ENCODE data around the gene NPL. TPM values are rescaled to one million over a fixed set of nuclear protein-coding genes. Genes with fewer than 3 reads are reported as not detected.

NPL gene
- total RNA-seq, 4 donors from 2014 or later: 4.2 to 13.2 (median 8.0) TPM

DNA sequence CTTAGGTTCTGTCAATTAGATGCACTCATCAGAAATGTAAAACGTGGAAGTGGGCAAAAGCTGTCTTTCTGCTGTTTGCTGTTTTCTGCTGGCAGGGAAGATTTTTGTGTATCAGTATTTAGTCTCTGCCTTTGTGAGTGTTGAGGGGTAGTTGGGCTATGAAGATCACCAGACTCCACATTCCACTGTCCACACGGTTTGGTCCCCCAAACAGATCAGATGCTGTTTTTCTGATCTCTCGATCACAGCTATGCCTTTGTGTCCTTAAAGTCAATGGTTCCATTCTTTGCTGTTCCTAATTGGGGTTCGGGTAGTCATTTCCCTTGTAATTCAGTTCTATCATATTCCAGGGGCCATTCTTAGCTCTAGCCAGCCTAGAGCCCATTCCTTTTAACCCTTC, 27.0 kb upstream of the NPL start:
- no peaks in the 10 kb centered on the region for H3K9me3 ChIP-seq
- H3K4me1 ChIP-seq: peaks cover 12 to 21% of the 10 kb centered on the region in 2 donors
- H3K27me3 ChIP-seq: no peaks in the 10 kb centered on the region
- intact Hi-C loops (cut with DNase I): no loop called here
- H3K36me3 ChIP-seq: no peaks in the 10 kb centered on the region
- 88 to 93% methylated on average over 4 of the region's 4 CpGs for WGBS, 2 donors
- DNase-seq: no peak
- no peak overlapping the region for H3K4me3 ChIP-seq (replicated peaks in 1 of 3)
- TF ChIP-seq POLR2A (IDR thresholded peaks at IDR 0.05): no peak
- TF ChIP-seq, protein P1, sequence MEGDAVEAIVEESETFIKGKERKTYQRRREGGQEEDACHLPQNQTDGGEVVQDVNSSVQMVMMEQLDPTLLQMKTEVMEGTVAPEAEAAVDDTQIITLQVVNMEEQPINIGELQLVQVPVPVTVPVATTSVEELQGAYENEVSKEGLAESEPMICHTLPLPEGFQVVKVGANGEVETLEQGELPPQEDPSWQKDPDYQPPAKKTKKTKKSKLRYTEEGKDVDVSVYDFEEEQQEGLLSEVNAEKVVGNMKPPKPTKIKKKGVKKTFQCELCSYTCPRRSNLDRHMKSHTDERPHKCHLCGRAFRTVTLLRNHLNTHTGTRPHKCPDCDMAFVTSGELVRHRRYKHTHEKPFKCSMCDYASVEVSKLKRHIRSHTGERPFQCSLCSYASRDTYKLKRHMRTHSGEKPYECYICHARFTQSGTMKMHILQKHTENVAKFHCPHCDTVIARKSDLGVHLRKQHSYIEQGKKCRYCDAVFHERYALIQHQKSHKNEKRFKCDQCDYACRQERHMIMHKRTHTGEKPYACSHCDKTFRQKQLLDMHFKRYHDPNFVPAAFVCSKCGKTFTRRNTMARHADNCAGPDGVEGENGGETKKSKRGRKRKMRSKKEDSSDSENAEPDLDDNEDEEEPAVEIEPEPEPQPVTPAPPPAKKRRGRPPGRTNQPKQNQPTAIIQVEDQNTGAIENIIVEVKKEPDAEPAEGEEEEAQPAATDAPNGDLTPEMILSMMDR (IDR thresholded peaks at IDR 0.05): no peak
- no peak overlapping the region for H3K27ac ChIP-seq

DNA sequence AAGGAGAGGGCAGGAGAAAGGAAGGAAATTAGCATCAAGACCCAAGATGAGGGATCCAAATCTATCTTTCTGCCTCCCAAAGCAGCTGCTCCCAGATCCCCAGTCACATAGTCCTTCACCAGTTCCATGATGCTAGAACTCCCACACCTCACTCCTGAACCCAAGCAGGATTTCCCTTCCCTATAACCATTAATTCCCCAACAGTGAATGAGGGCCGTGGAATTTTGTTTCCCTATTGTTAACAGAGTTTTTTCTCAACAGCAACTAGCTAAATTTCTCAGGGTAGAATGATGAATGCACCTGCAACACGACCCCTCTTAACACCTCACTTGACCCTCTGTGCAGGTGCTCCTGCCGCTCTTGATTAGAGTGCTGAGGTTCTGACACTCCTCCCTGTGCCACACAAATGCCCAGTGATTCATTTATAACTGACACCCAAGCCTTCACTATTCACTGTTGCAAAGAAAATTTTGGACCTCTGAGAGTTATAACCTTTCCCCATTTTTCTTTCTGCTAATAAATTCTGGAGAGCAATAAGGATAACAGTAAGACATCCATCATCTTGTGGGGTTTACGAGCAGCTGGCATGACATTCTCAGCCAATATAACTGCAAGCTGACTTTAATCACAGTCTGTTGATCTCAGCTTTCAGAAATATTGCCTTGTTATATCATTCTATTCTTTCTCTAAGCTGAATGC, 25.4 kb upstream of the NPL start:
- Histone ChIP-seq H3K36me3 (no peaks in the 10 kb centered on the region), H3K4me1 (peaks cover 13 to 21% of the 10 kb centered on the region in 2 donors), H3K27ac (peak overlapping the region in 1 of 3 donors; percentile 22), H3K27me3 (no peaks in the 10 kb centered on the region), H3K9me3 (no peaks in the 10 kb centered on the region), H3K4me3 (replicated peaks in 1 of 3) (no peak overlapping the region)
- DNase-seq: no peak
- WGBS, 2 donors: 53 to 60% methylated on average over 4 of the region's 4 CpGs
- intact Hi-C loops (cut with DNase I): no loop called here
- TF ChIP-seq, protein P1 (IDR thresholded peaks at IDR 0.05): no peak
- no peak for TF ChIP-seq POLR2A (IDR thresholded peaks at IDR 0.05)

DNA sequence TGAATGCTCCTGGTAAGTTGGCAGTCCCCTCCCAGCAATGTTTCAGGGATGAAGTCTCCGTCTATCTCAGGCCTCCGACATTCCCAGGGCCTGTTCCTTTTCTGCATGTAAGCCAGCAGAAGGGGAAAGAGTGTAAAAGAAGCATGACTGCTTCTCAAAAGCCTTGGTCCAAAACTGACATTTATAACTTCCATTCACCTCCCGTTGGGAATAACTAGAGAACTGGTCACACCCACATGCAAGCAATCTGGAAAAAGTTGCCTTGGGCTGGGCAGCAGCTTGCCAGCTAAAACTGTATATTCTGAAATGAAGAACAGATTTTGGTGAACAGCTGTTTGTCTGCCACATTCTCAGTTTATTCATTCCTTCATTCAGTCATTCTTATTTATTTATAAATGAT, 24.2 kb upstream of the NPL start:
- 54 to 61% methylated on average over 3 of the region's 3 CpGs for WGBS, 2 donors
- H3K36me3 ChIP-seq: no peaks in the 10 kb centered on the region
- H3K27ac ChIP-seq: no peak overlapping the region
- H3K9me3 ChIP-seq: no peaks in the 10 kb centered on the region
- no peak overlapping the region for H3K4me3 ChIP-seq (replicated peaks in 1 of 3)
- no peaks in the 10 kb centered on the region for H3K27me3 ChIP-seq
- intact Hi-C loops (cut with DNase I): no loop called here
- TF ChIP-seq POLR2A (IDR thresholded peaks at IDR 0.05): no peak
- TF ChIP-seq, protein P1 (IDR thresholded peaks at IDR 0.05): no peak
- H3K4me1 ChIP-seq: peaks cover 15 to 25% of the 10 kb centered on the region in 2 donors
- no peak for DNase-seq

DNA sequence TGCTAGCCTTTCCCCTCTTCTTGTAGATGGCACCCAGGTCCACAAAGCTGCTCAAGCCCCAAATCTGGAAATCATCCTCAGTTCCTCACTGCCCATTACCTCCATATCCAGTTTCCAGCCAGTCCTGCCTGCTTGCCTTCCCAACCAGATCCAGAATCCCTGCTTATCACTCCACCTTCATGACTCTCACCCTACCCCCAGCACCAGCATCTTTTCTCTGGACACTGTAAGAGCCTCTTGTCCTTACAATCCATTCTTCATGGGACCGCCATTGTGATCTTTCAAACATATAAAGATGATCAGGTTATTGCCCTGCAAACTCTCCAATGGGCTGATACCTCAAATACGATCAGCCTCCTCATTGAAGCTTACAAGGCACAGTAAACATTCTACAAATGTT, 23.5 kb upstream of the NPL start:
- no peaks in the 10 kb centered on the region for H3K9me3 ChIP-seq
- no peaks in the 10 kb centered on the region for H3K27me3 ChIP-seq
- peaks cover 15 to 25% of the 10 kb centered on the region in 2 donors for H3K4me1 ChIP-seq
- intact Hi-C loops (cut with DNase I): no loop called here
- 96 to 97% methylated on average over 2 of the region's 2 CpGs for WGBS, 2 donors
- TF ChIP-seq, protein P1 (IDR thresholded peaks at IDR 0.05): no peak
- TF ChIP-seq POLR2A (IDR thresholded peaks at IDR 0.05): no peak
- H3K4me3 ChIP-seq (replicated peaks in 1 of 3): no peak overlapping the region
- no peak overlapping the region for H3K27ac ChIP-seq
- no peak for DNase-seq
- H3K36me3 ChIP-seq: no peaks in the 10 kb centered on the region

DNA sequence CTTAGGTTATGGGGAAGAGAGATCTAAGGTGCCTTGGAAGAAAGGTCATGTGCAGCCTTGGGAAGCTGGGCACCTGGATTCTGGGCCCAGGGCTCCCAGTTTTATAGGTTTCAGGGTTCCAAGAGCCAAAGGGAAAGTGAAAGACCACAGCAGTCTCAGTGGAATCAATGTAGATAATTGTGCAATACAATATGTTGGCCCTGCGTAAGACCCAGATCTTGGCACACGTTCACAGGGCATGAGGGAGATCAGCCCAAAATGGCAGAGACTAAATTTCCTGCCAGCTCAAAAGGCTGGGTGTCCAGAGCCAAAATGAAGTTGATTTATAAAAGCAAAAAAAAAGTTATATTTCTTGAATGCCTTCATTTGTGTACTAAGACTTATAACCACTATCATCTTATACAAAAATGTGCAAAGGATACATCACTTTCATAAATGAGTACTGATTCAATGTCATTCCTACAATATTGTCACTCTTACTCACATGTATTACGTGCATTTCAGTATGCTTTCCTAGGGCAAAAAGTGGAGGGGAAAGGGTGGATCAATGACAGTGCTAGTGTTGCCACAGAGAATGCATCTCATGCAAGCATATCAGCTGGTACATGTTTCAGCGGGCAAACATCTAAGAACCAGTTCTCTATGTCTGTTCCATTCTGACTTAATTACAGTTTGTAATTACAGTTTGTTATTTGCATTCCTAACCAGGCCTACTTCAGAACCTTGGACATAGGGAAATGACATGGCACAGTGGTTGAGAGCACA, 22.5 kb upstream of the NPL start:
- DNase-seq: no peak
- 93 to 94% methylated on average over 4 of the region's 4 CpGs for WGBS, 2 donors

More for the DNA sequence above, 22.5 kb upstream of the NPL start:
- no peak overlapping the region for H3K4me3 ChIP-seq (replicated peaks in 1 of 3)
- H3K4me1 ChIP-seq: peaks cover 15 to 24% of the 10 kb centered on the region in 2 donors
- TF ChIP-seq, protein P1 (IDR thresholded peaks at IDR 0.05): no peak
- no peak for TF ChIP-seq POLR2A (IDR thresholded peaks at IDR 0.05)
- intact Hi-C loops (cut with DNase I): no loop called here
- no peaks in the 10 kb centered on the region for H3K36me3 ChIP-seq
- H3K27me3 ChIP-seq: no peaks in the 10 kb centered on the region
- no peak overlapping the region for H3K27ac ChIP-seq
- no peaks in the 10 kb centered on the region for H3K9me3 ChIP-seq

All from thyroid gland (tissue), 4 donors.